Measurements from ENCODE around the gene TUBA4B.

DNA sequence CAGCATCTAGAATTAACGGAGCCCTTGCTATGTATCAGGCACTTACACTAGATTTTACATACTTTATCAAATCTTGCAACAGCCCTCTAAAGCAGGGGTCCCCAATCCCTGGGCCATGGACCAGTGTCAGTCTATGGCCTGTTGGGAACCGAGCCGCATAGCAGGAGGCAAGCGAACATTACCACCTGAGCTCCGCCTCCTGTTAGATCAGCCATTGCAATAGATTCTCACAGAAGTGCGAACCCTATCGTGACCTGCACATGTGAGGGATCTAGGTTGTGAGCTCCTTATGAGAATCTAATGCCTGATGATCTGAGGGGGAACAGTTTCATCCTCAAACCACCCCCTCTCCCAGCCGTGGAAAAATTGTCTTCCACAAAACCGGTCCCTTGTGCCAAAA is 39.6 kb downstream of the TUBA4B start:
- TF ChIP-seq, protein P1, sequence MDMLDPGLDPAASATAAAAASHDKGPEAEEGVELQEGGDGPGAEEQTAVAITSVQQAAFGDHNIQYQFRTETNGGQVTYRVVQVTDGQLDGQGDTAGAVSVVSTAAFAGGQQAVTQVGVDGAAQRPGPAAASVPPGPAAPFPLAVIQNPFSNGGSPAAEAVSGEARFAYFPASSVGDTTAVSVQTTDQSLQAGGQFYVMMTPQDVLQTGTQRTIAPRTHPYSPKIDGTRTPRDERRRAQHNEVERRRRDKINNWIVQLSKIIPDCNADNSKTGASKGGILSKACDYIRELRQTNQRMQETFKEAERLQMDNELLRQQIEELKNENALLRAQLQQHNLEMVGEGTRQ (IDR thresholded peaks at IDR 0.05; ENCODE audit: low read depth, low read length): no peak
- TF ChIP-seq, protein P2, sequence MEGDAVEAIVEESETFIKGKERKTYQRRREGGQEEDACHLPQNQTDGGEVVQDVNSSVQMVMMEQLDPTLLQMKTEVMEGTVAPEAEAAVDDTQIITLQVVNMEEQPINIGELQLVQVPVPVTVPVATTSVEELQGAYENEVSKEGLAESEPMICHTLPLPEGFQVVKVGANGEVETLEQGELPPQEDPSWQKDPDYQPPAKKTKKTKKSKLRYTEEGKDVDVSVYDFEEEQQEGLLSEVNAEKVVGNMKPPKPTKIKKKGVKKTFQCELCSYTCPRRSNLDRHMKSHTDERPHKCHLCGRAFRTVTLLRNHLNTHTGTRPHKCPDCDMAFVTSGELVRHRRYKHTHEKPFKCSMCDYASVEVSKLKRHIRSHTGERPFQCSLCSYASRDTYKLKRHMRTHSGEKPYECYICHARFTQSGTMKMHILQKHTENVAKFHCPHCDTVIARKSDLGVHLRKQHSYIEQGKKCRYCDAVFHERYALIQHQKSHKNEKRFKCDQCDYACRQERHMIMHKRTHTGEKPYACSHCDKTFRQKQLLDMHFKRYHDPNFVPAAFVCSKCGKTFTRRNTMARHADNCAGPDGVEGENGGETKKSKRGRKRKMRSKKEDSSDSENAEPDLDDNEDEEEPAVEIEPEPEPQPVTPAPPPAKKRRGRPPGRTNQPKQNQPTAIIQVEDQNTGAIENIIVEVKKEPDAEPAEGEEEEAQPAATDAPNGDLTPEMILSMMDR (conservative IDR thresholded peaks at IDR 0.05; ENCODE audit: low read depth, low read length): no peak
- TF ChIP-seq CHD1 (IDR thresholded peaks at IDR 0.05; ENCODE audit: low read depth, low read length): no peak
- TF ChIP-seq RFX5 (IDR thresholded peaks at IDR 0.05; ENCODE audit: low read depth, low read length): no peak
- TF ChIP-seq POLR2A (IDR thresholded peaks at IDR 0.05; ENCODE audit: low read depth, low read length): no peak
- TF ChIP-seq RCOR1 (IDR thresholded peaks at IDR 0.05; ENCODE audit: insufficient replicate concordance, low read length): no peak
- TF ChIP-seq BHLHE40 (IDR thresholded peaks at IDR 0.05; ENCODE audit: low read depth, low read length): no peak
